ENCODE data around the gene CCT7.

CCT7 gene

GRCh38 chr2:73291093-73291460 is 57.0 kb downstream of the CCT7 start:
- DNase-seq (ENCODE audit: low read depth) = no peak
- TF ChIP-seq, protein P1, sequence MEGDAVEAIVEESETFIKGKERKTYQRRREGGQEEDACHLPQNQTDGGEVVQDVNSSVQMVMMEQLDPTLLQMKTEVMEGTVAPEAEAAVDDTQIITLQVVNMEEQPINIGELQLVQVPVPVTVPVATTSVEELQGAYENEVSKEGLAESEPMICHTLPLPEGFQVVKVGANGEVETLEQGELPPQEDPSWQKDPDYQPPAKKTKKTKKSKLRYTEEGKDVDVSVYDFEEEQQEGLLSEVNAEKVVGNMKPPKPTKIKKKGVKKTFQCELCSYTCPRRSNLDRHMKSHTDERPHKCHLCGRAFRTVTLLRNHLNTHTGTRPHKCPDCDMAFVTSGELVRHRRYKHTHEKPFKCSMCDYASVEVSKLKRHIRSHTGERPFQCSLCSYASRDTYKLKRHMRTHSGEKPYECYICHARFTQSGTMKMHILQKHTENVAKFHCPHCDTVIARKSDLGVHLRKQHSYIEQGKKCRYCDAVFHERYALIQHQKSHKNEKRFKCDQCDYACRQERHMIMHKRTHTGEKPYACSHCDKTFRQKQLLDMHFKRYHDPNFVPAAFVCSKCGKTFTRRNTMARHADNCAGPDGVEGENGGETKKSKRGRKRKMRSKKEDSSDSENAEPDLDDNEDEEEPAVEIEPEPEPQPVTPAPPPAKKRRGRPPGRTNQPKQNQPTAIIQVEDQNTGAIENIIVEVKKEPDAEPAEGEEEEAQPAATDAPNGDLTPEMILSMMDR (IDR thresholded peaks at IDR 0.05; ENCODE audit: control insufficient read depth, extremely low read depth, insufficient read depth) = no peak

GRCh38 chr2:73291461-73292315 is 57.6 kb downstream of the CCT7 start:
- no peak overlapping the region for H3K4me3 ChIP-seq (ENCODE audit: low read depth, low read length)

More at GRCh38 chr2:73291093-73291460, 57.0 kb downstream of the CCT7 start:
- no peak overlapping the region for H3K4me3 ChIP-seq (ENCODE audit: low read depth, low read length)

GRCh38 chr2:73292316-73292905 is 58.3 kb downstream of the CCT7 start:
- no peak for DNase-seq (ENCODE audit: low read depth)
- TF ChIP-seq, protein P1 (IDR thresholded peaks at IDR 0.05; ENCODE audit: control insufficient read depth, extremely low read depth, insufficient read depth) = no peak
- H3K4me3 ChIP-seq (ENCODE audit: low read depth, low read length) = no peak overlapping the region

More at GRCh38 chr2:73291461-73292315, 57.6 kb downstream of the CCT7 start:
- TF ChIP-seq, protein P1 (IDR thresholded peaks at IDR 0.05; ENCODE audit: control insufficient read depth, extremely low read depth, insufficient read depth) = no peak
- no peak for DNase-seq (ENCODE audit: low read depth)

DNA sequence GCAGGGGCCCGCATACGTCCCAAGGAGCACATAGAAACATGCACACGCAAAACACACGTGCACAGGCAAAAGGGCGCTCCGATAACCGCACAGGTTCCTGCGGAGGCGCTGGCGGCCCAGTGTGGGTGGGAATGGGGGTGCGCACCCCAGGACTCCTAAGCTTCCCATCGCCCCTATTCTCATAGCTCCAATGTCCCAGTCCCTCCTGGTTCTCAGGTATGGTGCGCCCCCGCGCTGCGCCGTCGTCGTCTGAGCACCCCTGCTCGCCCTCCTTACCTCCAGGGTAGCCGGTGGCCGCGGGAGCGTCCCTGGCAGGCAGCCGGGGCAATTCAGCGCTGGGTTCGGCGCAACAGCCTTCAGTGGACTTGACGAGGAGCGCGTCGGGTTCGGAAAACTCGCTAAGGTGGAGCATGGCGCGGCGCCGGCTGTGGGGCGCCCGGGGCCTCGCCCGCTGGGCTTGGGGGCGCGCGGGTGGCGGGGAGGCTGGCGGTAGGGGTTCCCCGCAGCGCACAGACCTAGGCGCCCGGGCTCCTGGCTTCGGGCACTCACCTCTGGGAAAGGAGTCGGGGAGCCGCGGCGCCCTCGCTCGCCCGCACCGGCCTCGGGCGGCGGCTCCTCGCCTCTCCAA is 58.9 kb downstream of the CCT7 start:
- TF ChIP-seq, protein P1 (IDR thresholded peaks at IDR 0.05; ENCODE audit: control insufficient read depth, extremely low read depth, insufficient read depth) = no peak
- H3K4me3 ChIP-seq (ENCODE audit: low read depth, low read length) = peak overlapping the region; percentile 38
- no peak for DNase-seq (ENCODE audit: low read depth)

GRCh38 chr2:73293534-73294171 is 59.5 kb downstream of the CCT7 start, which contains the start of gene EGR4:
TSS of gene EGR4 (minus strand) at chr2:73293548. CDS start at chr2:73293317, 231 bp downstream.
- TF ChIP-seq, protein P1 (IDR thresholded peaks at IDR 0.05; ENCODE audit: control insufficient read depth, extremely low read depth, insufficient read depth) = no peak
- H3K4me3 ChIP-seq (ENCODE audit: low read depth, low read length) = peak within 1 kb of the TSS; percentile 41
- peak; percentile 30 for DNase-seq (ENCODE audit: low read depth)

DNA sequence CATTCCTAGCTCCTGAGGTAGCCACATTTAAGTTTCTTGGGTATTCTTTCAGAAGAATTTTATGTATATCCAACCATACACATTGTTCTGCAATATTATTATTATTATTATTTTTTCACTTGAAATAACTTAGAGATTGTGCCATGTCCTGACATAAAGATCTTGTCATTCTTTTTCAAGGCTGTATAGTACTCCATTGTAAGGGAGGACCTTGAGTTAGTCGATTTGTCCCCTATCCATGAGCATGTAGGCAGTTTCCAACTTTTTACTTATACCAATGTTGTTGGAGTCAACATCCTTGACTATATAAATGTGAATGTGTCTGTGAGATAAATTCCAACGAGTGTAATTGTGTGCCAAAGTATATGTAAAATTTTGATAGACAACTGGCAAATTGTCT is 60.1 kb downstream of the CCT7 start:
- H3K4me3 ChIP-seq (ENCODE audit: low read depth, low read length) = no peak overlapping the region
- TF ChIP-seq, protein P1 (IDR thresholded peaks at IDR 0.05; ENCODE audit: control insufficient read depth, extremely low read depth, insufficient read depth) = no peak
- DNase-seq (ENCODE audit: low read depth) = no peak
